DND-41 (cell line): ENCODE data around the gene LIMS2.

ENCODE experiments used
- ATAC-seq: fragments of 200-7000 bp; cut with Tn5 transposase; 3 replicates; pipeline ENCODE4 v1.9.1; 2021; ENCODE audit warnings: low read depth; ENCODE audit not compliant: insufficient read depth
- DNase-seq: peaks from one replicate; pipeline ENCODE4 v3.0.0-alpha.2; 2020
- H2AFZ ChIP-seq: 2 replicates; pipeline ENCODE4 v1.6.0; 2012; ENCODE audit warnings: low read depth, low read length
- H3K27ac ChIP-seq: 2 replicates; pipeline ENCODE4 v1.5.1; 2012; ENCODE audit warnings: low read length, inconsistent platforms
- H3K27me3 ChIP-seq: fragments of 200-600 bp; sonication (generic); 2 replicates; pipeline ENCODE4 v1.6.0; 2012; ENCODE audit warnings: low read length, mild to moderate bottlenecking, inconsistent platforms; ENCODE audit not compliant: insufficient read depth, poor library complexity
- H3K36me3 ChIP-seq: 2 replicates; pipeline ENCODE4 v1.5.1; 2012; ENCODE audit warnings: low read length, inconsistent platforms; ENCODE audit not compliant: insufficient read depth
- H3K4me1 ChIP-seq: 2 replicates; pipeline ENCODE4 v1.5.1; 2012; ENCODE audit warnings: mild to moderate bottlenecking, low read length; ENCODE audit not compliant: insufficient read depth
- H3K4me2 ChIP-seq: 2 replicates; pipeline ENCODE4 v1.6.0; 2012; ENCODE audit warnings: mild to moderate bottlenecking, moderate library complexity, low read length, inconsistent platforms; ENCODE audit not compliant: insufficient read depth
- H3K4me3 ChIP-seq, 2 experiments: fragments of 200-600 bp in 1 of 2; shearing (Covaris generic) in 1 of 2; 2 replicates each; pipeline ENCODE4 v1.5.1; 2012 to 2016; ENCODE audit warnings: inconsistent platforms in 2 of 2, low read length in 2 of 2, mild to moderate bottlenecking in 2 of 2, low read depth in 1 of 2, moderate library complexity in 1 of 2
- H3K79me2 ChIP-seq: 2 replicates; pipeline ENCODE4 v1.6.0; 2012; ENCODE audit warnings: low read length, inconsistent platforms; ENCODE audit not compliant: insufficient read depth
- H3K9ac ChIP-seq: 2 replicates; pipeline ENCODE4 v1.6.0; 2012; ENCODE audit warnings: low read depth, mild to moderate bottlenecking, inconsistent platforms, low read length, moderate library complexity
- H3K9me3 ChIP-seq: 2 replicates; pipeline ENCODE4 v1.5.1; 2012; ENCODE audit warnings: low read length, moderate library complexity, mild to moderate bottlenecking, inconsistent platforms; ENCODE audit not compliant: insufficient read depth, severe bottlenecking
- H4K20me1 ChIP-seq: 2 replicates; pipeline ENCODE4 v1.6.0; 2012; ENCODE audit warnings: low read length; ENCODE audit not compliant: insufficient read depth
- CTCF ChIP-seq: IDR thresholded peaks from 2 replicates; pipeline ENCODE4 v1.5.1; 2012; ENCODE audit warnings: borderline replicate concordance, low read length, moderate library complexity, mild to moderate bottlenecking; ENCODE audit not compliant: poor library complexity, severe bottlenecking; ENCODE audit errors: extremely low read depth
- EZH2 ChIP-seq: IDR thresholded peaks from 3 replicates; pipeline ENCODE4 v1.6.1; 2012; ENCODE audit warnings: borderline replicate concordance, low read depth, mild to moderate bottlenecking, moderate library complexity, low read length, inconsistent platforms; ENCODE audit not compliant: severe bottlenecking

The LIMS2 gene

DNA sequence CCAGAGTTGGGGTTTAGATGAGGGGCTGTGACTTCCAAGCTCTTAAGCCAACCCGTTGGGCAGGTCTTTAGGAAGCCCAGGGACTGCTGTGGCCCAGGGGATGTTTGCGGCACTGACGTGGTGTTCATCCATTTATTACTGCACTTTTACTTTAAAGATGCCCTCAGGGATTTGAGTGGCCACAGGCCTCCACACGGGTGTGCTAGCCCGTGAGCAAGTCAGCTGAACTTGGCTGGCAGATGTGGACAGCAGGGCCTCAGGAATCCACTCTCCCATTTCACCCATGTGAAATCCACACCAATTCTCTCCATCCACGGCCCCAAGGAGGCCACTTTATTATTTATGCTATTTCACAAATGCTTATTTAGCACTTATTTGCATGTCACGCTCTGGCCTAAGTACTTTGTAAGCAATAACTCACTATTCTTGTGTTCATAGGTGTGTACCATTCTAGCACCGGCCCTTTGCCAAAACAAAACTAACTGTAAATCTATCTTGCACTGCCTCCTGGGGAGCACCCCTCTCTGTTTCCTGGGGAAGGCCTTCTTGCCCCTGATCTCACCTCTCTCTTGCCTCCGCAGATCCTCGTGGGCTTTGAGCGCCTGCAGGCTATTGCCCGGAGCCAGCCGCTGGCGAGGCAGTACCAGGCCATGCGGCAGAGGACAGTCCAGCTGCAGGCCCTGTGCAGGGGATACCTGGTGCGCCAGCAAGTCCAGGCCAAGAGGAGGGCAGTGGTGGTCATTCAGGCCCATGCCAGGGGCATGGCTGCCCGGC, 68.5 kb downstream of the LIMS2 start:
- Histone ChIP-seq H3K9me3 (peaks cover 27% of the 10 kb centered on the region), H2AFZ (no peak overlapping the region), H3K27me3 (no peaks in the 10 kb centered on the region), H3K4me2 (no peak overlapping the region), H3K27ac (peak overlapping the region; percentile 97), H3K4me1 (peaks cover 99% of the 10 kb centered on the region), H3K9ac (peak overlapping the region; percentile 55), H3K4me3 (no peak overlapping the region; a peak in 1 of 4 replicates), H3K36me3 (peaks cover 65% of the 10 kb centered on the region), H3K79me2 (peaks cover 76% of the 10 kb centered on the region), H4K20me1 (no peaks in the 10 kb centered on the region)
- TF ChIP-seq CTCF (no peak), EZH2 (no peak)
- ATAC-seq = no peak
- peak; percentile 7 for DNase-seq

DNA sequence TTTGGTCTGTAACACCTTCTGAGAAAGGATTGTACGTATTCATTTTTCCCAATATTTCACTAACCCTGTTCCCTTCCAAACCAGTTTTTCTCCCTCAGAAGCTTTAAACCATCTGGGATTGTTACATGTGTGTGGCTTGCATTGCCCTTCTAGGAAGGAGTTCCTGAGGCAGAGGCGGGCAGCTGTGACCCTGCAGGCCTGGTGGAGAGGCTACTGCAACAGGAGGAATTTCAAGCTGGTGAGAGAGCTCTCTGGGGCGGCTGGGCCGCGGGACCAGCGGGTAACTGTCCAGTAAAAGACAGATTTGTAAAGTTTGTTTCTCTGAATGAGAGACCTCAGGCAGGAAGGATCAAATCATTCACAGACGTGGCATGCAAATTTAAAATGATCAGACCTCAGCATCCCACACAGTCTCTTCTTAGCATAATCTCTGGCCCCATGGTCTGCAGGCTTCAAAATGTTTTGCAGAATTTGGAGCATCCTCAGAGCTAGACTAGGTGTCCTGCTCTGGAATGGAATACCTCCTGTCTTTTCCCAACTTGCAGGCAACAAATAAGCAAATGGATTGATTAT, 69.6 kb downstream of the LIMS2 start:
- no peak for ATAC-seq
- no peak overlapping the region for H3K4me3 ChIP-seq
- H4K20me1 ChIP-seq = no peaks in the 10 kb centered on the region
- no peak overlapping the region for H3K4me2 ChIP-seq
- no peak overlapping the region for H2AFZ ChIP-seq
- H3K4me1 ChIP-seq = peaks cover 99% of the 10 kb centered on the region
- TF ChIP-seq CTCF (no peak), EZH2 (no peak)
- no peaks in the 10 kb centered on the region for H3K27me3 ChIP-seq
- H3K36me3 ChIP-seq = peaks cover 62% of the 10 kb centered on the region
- peaks cover 75% of the 10 kb centered on the region for H3K79me2 ChIP-seq
- peak overlapping the region; percentile 97 for H3K27ac ChIP-seq
- peaks cover 25% of the 10 kb centered on the region for H3K9me3 ChIP-seq
- no peak for DNase-seq
- H3K9ac ChIP-seq = peak overlapping the region; percentile 33; the same call in 1 of the 2 replicates

- H3K27me3 ChIP-seq = no peaks in the 10 kb centered on the region
- peaks cover 54% of the 10 kb centered on the region for H3K36me3 ChIP-seq
- DNase-seq (no peak), ATAC-seq (no peak)
- H3K4me2 ChIP-seq = no peak overlapping the region
- H3K9me3 ChIP-seq = peaks cover 25% of the 10 kb centered on the region
- H3K27ac ChIP-seq = peak overlapping the region; percentile 97
- no peak for TF ChIP-seq EZH2
- no peak for TF ChIP-seq CTCF
- H3K9ac ChIP-seq = peak overlapping the region; percentile 33
- H3K79me2 ChIP-seq = peaks cover 75% of the 10 kb centered on the region
- H4K20me1 ChIP-seq = no peaks in the 10 kb centered on the region
- no peak overlapping the region for H3K4me3 ChIP-seq
- peaks cover 95% of the 10 kb centered on the region for H3K4me1 ChIP-seq
- H2AFZ ChIP-seq = no peak overlapping the region
These were observed 70.3 kb downstream of the LIMS2 start for GRCh38 chr2:127604986-127605385.
